IPS-20b (cell line): ENCODE measurements around the gene FAM131C.

Source experiments
- H3K27ac ChIP-seq: one replicate; pipeline ENCODE4 v1.5.1; 2013; ENCODE audit warnings: low read length
- H3K27me3 ChIP-seq: 2 replicates; pipeline ENCODE4 v1.6.1; 2013; ENCODE audit warnings: mild to moderate bottlenecking, low read length, inconsistent platforms; ENCODE audit not compliant: insufficient read depth
- H3K36me3 ChIP-seq: 2 replicates; pipeline ENCODE4 v1.6.1; 2013; ENCODE audit warnings: low read depth, mild to moderate bottlenecking, inconsistent platforms, low read length, moderate library complexity; ENCODE audit not compliant: insufficient read depth
- H3K4me1 ChIP-seq: 2 replicates; pipeline ENCODE4 v1.6.1; 2013; ENCODE audit warnings: mild to moderate bottlenecking, control low read depth, inconsistent platforms, low read length, moderate library complexity; ENCODE audit not compliant: insufficient read depth
- H3K4me3 ChIP-seq: 2 replicates; pipeline ENCODE4 v1.5.1; 2013; ENCODE audit warnings: mild to moderate bottlenecking, low read length, inconsistent platforms
- H3K9ac ChIP-seq: 2 replicates; pipeline ENCODE4 v1.6.1; 2013; ENCODE audit warnings: low read depth, mild to moderate bottlenecking, inconsistent platforms, low read length, moderate library complexity
- H3K9me3 ChIP-seq: 2 replicates; pipeline ENCODE4 v1.6.1; 2013; ENCODE audit warnings: mild to moderate bottlenecking, low read depth, low read length, inconsistent platforms; ENCODE audit not compliant: insufficient read depth

The FAM131C gene, protein sequence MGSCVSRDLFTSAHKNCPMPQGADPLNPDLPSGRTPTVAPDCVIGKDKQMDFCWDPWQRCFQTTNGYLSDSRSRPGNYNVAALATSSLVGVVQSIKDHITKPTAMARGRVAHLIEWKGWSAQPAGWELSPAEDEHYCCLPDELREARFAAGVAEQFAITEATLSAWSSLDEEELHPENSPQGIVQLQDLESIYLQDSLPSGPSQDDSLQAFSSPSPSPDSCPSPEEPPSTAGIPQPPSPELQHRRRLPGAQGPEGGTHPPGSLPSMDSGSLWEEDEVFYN

DNA sequence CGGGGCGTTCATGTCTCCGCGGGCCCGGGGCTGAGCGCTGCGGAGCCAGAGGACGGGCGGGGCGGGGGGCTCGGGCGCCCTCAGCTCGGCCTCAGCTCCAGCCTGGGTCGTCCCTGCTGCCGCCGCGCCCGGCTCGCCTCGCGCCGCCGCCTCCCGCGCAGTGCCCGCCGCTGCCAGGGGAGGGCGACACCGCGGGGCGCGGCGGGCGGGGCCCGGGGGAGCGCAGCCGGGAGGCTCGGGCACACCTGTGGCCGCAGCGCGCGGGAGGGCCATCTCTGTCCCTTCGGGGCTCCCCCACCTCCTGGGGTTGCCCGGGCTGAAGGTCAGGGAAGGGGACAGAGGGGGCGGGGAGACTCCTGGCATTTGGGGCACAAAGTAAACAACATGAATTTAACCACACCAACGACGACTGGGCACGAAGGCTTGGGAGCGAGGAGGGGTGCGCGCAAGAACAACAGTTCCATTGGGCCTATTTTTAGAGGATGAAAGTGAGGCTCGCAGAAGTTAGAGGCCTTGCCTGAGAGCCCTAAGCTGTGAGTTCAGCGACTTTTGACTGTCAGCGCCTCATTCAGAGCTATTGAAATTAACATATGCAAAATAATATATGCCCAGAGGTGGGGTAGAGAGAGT, at the start of gene FAM131C:
TSS of gene FAM131C (minus strand) at position 162 of the 630 bp plus-strand sequence. CDS start 209 bp downstream, outside the sequence.
- Histone ChIP-seq H3K9ac (0 out of 2 replicates have a peak within 1 kb of the TSS, but pooled peaks have one; percentile 6), H3K4me3 (peak within 1 kb of the TSS; percentile 66; the same call in 1 of the 2 replicates)

DNA sequence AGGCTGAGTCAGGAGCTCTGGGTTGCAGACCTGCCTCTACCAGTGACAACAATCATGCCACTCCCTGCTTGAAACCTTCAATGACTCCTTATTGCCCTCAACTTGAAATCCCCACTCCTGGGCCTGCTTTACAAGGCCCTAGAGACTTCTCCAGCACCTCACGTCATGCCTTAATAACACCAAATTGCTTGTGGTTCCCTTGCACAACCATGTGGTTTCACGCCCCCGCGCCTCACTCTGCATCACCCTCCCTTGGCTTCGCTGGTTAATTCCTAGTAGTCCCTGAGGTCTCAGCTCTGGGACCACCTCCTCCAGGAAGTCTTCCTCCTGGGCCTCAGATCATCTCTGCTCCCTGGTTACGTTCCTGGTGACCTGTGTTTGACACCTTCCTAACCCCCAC, 49.5 kb upstream of the FAM131C start:
- Histone ChIP-seq H3K4me1 (peaks cover 14% of the 10 kb centered on the region), H3K27ac (no peak overlapping the region), H3K9me3 (no peaks in the 10 kb centered on the region), H3K36me3 (peaks cover 34% of the 10 kb centered on the region), H3K27me3 (no peaks in the 10 kb centered on the region), H3K4me3 (no peak overlapping the region), H3K9ac (no peak overlapping the region)

More for the DNA sequence above, at the start of gene FAM131C:
- Histone ChIP-seq H3K36me3 (no peaks in the 10 kb centered on the region), H3K27me3 (peaks cover 68% of the 10 kb centered on the region), H3K27ac (no peak within 1 kb of the TSS), H3K4me1 (peaks cover 5% of the 10 kb centered on the region; the same call in 1 of the 2 replicates), H3K9me3 (no peaks in the 10 kb centered on the region)

DNA sequence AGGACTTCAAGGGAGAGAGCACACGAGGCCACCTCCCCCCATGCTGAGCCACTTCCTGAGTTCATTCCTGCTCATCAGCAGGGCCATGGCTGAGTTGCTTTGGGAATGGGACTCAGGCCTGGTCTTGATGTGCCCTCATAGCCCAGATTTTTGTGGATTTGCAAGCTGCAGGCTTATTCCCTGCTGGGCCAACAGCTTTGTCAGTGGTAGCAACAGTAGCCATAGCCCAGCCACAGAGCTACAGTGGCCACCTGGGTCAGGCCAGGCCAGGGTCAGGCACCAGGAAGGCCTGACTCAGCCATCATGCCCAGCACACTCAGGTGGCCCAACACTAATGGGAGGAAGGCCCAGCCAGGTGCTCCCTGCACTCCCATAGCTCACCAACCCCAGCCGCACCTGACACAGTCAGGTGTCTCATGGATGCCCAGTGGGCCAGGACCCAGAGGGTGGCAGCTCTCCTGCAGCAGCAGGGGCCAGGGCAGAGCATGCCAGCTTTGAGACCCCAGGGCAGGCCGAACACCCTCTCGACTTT, 49.0 kb upstream of the FAM131C start:
- Histone ChIP-seq H3K4me3 (no peak overlapping the region), H3K27me3 (no peaks in the 10 kb centered on the region), H3K9ac (no peak overlapping the region), H3K4me1 (peaks cover 18% of the 10 kb centered on the region), H3K9me3 (no peaks in the 10 kb centered on the region), H3K36me3 (peaks cover 29% of the 10 kb centered on the region), H3K27ac (no peak overlapping the region)

DNA sequence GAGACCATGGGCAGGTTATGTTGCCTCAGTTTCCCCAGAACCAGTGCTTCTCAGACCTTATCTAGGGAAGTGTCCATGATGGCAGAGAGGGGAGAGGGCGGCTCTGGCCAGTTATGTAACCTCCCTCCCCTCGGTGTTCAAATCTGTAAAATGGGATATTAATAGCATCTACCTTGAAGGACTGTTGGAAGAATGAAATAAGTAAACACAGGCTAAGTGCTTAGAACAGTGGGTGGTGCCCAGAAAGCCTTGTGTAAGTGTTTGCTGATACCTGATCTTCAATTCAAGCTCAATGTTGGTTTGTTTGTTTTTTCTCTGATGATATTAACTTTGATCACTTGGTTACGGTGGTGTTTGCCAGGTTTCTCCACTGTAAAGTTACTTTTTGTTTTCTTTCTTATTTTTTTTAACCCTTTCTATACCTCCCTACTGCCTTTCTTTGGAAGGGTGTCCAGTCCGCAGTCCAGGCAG, 47.5 kb upstream of the FAM131C start:
- no peaks in the 10 kb centered on the region for H3K9me3 ChIP-seq
- no peak overlapping the region for H3K9ac ChIP-seq
- peaks cover 27% of the 10 kb centered on the region for H3K4me1 ChIP-seq
- H3K27ac ChIP-seq: no peak overlapping the region
- no peaks in the 10 kb centered on the region for H3K27me3 ChIP-seq
- peaks cover 14% of the 10 kb centered on the region; the same call in 1 of the 2 replicates for H3K36me3 ChIP-seq
- no peak overlapping the region for H3K4me3 ChIP-seq

DNA sequence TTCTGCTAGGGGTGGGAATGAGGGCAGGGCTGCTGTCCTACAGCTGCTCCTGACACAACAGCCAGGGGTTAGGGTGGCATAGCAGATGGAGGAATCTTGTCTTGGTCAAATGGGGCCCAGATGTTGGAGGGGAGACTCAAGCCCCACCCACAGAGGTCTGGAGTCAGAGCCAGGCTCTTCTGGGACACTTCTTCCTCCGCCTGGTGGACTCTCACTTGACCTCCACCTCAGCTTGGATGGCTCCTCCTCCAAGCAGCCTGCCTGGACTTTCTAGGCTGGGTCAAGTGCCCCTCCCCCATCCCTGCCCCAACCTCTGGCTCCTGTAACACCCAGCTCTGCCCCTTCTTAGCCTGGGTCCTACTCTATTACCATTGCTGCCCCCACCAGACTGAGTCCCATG, 47.0 kb upstream of the FAM131C start:
- Histone ChIP-seq H3K9me3 (no peaks in the 10 kb centered on the region), H3K36me3 (peaks cover 9% of the 10 kb centered on the region; the same call in 1 of the 2 replicates), H3K4me3 (no peak overlapping the region), H3K4me1 (peaks cover 29% of the 10 kb centered on the region), H3K27me3 (no peaks in the 10 kb centered on the region), H3K27ac (no peak overlapping the region), H3K9ac (no peak overlapping the region)

DNA sequence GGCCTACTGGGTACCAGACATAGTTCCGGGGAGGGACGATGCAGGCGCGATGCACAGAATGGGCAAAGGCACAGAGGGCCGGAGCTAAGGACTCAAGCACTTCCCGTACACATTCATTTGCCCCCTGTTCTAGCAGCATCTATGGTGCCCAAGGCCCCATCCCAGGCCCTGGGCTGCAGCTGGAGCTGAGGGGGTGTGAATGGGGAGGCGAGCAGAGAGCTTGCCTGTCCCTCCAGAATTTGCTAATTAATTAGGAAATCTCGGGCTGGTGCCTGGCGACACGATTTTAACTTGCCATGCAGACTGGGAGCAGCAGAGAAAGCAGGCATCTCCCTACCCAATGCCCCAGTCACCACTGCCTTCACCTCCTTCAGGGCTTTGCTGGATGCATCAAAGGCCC, 46.5 kb upstream of the FAM131C start:
- Histone ChIP-seq H3K4me1 (peaks cover 33% of the 10 kb centered on the region), H3K27me3 (no peaks in the 10 kb centered on the region), H3K9me3 (no peaks in the 10 kb centered on the region), H3K4me3 (no peak overlapping the region), H3K9ac (no peak overlapping the region), H3K36me3 (peaks cover 6% of the 10 kb centered on the region; the same call in 1 of the 2 replicates), H3K27ac (no peak overlapping the region)

DNA sequence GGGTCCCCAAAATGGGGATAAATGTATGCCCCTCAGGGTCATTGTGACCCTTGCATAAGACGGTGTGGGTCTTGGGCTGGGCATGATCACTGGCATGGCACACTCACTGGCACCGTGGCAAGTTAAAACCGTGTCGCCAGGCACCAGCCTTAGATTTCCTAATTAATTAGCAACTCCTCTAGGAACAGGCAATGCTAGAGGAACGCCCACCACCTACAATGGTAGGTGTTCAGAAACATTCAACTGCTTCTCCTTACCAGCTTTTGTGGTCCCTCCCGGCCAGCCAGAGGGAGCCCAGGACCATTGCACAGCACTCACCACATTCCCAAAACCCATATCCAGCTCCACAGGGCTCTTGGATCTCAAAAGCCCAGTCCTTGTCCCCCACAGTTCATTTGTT, 46.1 kb upstream of the FAM131C start:
- Histone ChIP-seq H3K27ac (no peak overlapping the region), H3K36me3 (peaks cover 2% of the 10 kb centered on the region; the same call in 1 of the 2 replicates), H3K27me3 (no peaks in the 10 kb centered on the region), H3K4me1 (peaks cover 33% of the 10 kb centered on the region), H3K9ac (no peak overlapping the region), H3K4me3 (no peak overlapping the region), H3K9me3 (no peaks in the 10 kb centered on the region)

DNA sequence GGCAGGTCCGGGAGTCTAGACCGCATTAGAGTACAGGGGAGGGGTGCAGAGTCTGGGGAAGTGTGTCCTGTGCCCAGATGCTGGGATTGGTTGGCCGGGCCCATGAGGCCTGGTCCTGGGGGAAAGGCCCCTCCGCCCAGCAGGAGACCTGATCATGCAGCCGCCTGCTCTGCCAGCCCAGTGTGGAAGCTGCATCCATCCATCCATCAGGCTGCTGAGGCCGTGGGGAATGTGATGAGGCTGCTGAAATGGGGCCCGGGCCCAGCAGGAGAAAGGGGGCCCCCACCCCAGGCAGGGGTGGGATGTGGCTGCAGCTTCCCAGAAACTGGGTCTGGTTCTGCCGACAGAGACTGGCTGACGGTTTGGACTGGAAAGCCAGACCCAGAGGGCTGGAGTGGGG, 45.3 kb upstream of the FAM131C start:
- H3K4me3 ChIP-seq: no peak overlapping the region
- no peaks in the 10 kb centered on the region for H3K27me3 ChIP-seq
- no peaks in the 10 kb centered on the region for H3K9me3 ChIP-seq
- H3K36me3 ChIP-seq: no peaks in the 10 kb centered on the region; the same call in 1 of the 2 replicates
- H3K27ac ChIP-seq: no peak overlapping the region
- H3K9ac ChIP-seq: no peak overlapping the region
- peaks cover 33% of the 10 kb centered on the region for H3K4me1 ChIP-seq

DNA sequence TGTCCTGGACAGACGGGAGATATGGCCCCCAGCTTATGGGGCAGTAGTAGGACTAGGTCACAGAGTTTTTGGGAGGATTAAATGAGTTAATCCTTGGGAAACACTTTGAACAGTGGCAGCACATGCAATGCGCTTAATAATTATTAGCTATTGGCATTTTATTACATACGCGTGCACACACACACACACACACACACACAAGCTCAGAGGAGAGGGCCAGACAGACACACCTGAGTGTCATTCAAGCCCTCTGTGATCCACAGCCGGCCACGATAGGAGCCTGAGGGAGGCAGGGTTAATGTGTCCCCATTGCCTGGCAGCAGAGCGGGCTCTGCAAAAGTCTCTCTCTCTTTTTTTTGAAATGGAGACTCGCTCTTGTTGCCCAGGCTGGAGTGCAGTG, 44.5 kb upstream of the FAM131C start:
- Histone ChIP-seq H3K4me1 (peaks cover 32% of the 10 kb centered on the region), H3K36me3 (no peaks in the 10 kb centered on the region; the same call in 1 of the 2 replicates), H3K9me3 (no peaks in the 10 kb centered on the region), H3K27me3 (no peaks in the 10 kb centered on the region), H3K4me3 (no peak overlapping the region), H3K9ac (no peak overlapping the region), H3K27ac (no peak overlapping the region)

DNA sequence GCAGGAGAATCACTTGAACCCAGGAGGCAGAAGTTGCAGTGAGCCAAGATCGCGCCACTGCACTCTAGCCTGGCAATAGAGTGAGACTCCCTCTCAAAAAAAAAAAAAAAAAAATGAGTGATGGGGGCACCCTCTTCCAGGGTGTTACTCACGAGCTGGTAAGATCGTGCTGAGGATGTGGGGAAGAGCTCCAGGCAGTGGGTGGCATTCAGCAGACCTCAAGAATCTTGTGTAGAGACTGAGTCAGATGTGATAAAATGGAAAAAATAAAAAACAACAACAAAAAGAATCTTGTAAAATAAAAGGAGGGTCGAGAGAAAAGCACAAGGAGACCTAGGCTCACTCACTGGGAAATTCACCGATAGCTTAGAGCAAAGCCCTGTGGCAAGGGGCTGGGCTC, 43.9 kb upstream of the FAM131C start:
- no peaks in the 10 kb centered on the region for H3K9me3 ChIP-seq

DNA sequence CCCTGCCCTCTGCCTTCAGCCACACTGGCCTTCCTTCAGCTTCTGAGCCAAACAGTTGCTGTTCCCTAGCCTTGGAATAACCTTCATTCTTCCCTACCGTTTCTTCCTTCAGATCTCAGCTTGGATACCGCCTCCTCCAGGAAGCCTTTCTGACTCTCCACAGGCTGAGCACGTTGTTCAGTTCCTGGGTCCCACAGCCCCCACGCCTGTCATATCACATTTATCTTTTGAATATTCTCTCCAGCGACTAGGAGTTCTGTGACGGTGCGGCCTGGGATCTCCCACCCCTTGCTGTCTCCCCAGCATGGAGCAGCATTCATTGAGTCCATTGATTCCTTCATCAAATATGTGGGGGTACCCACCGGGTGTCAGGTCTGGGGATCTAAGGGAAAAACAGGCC, 43.2 kb upstream of the FAM131C start:
- Histone ChIP-seq H3K27ac (no peak overlapping the region), H3K9ac (peak overlapping the region; percentile 61; the same call in 1 of the 2 replicates), H3K9me3 (no peaks in the 10 kb centered on the region), H3K4me3 (peak overlapping the region; percentile 49; the same call in 1 of the 2 replicates), H3K27me3 (no peaks in the 10 kb centered on the region), H3K4me1 (peaks cover 26% of the 10 kb centered on the region), H3K36me3 (no peaks in the 10 kb centered on the region)

More for the DNA sequence above, 43.9 kb upstream of the FAM131C start:
- Histone ChIP-seq H3K27ac (no peak overlapping the region), H3K27me3 (no peaks in the 10 kb centered on the region), H3K36me3 (no peaks in the 10 kb centered on the region), H3K4me3 (no peak overlapping the region), H3K4me1 (peaks cover 32% of the 10 kb centered on the region), H3K9ac (no peak overlapping the region)
